Measurements from ENCODE around the gene SUSD4.

SUSD4 gene

GRCh38 chr1:223249854-223250631 lies 113.9 kb downstream of the SUSD4 start:
- DNase-seq (ENCODE audit: low read depth): no peak

GRCh38 chr1:223248770-223249140 lies 115.2 kb downstream of the SUSD4 start:
- DNase-seq (ENCODE audit: low read depth): no peak

- no peak for DNase-seq (ENCODE audit: low read depth)
Observed at GRCh38 chr1:223248001-223248769, 115.8 kb downstream of the SUSD4 start.

GRCh38 chr1:223246476-223247112 lies 117.4 kb downstream of the SUSD4 start:
- DNase-seq (ENCODE audit: low read depth): no peak

GRCh38 chr1:223245983-223246382 lies 118.0 kb downstream of the SUSD4 start:
- no peak for DNase-seq (ENCODE audit: low read depth)

GRCh38 chr1:223245411-223245810 lies 118.6 kb downstream of the SUSD4 start:
- no peak for DNase-seq (ENCODE audit: low read depth)

GRCh38 chr1:223244366-223245103 lies 119.4 kb downstream of the SUSD4 start:
- DNase-seq (ENCODE audit: low read depth): no peak

GRCh38 chr1:223243441-223244050 lies 120.4 kb downstream of the SUSD4 start:
- DNase-seq (ENCODE audit: low read depth): no peak

- DNase-seq (ENCODE audit: low read depth): no peak
Observed at GRCh38 chr1:223242971-223243370, 121.0 kb downstream of the SUSD4 start.

GRCh38 chr1:223242382-223242955 lies 121.5 kb downstream of the SUSD4 start:
- no peak for DNase-seq (ENCODE audit: low read depth)

- DNase-seq (ENCODE audit: low read depth): no peak
Observed at GRCh38 chr1:223240122-223240521, 123.9 kb downstream of the SUSD4 start.

GRCh38 chr1:223235091-223235490 lies 128.9 kb downstream of the SUSD4 start:
- no peak for DNase-seq (ENCODE audit: low read depth)

GRCh38 chr1:223234534-223234933 lies 129.4 kb downstream of the SUSD4 start:
- DNase-seq (ENCODE audit: low read depth): no peak

GRCh38 chr1:223234170-223234514 lies 129.8 kb downstream of the SUSD4 start:
- DNase-seq (ENCODE audit: low read depth): no peak

GRCh38 chr1:223233410-223234169 lies 130.4 kb downstream of the SUSD4 start:
- DNase-seq (ENCODE audit: low read depth): no peak

- DNase-seq (ENCODE audit: low read depth): no peak
Observed at GRCh38 chr1:223233019-223233409, 131.0 kb downstream of the SUSD4 start.

GRCh38 chr1:223231581-223231980 lies 132.4 kb downstream of the SUSD4 start:
- no peak for DNase-seq (ENCODE audit: low read depth)

GRCh38 chr1:223231011-223231572 lies 132.9 kb downstream of the SUSD4 start:
- no peak for DNase-seq (ENCODE audit: low read depth)

GRCh38 chr1:223230161-223230881 lies 133.7 kb downstream of the SUSD4 start:
- no peak for DNase-seq (ENCODE audit: low read depth)

GRCh38 chr1:223229756-223230155 lies 134.2 kb downstream of the SUSD4 start:
- DNase-seq (ENCODE audit: low read depth): no peak

All from activated T-helper 9 cell treated with anti-CD3 and anti-CD28 coated beads, Interleukin-2, amount 50 U/mL, for 16 hours (primary cell).